Gastrocnemius medialis (tissue), 4 donors: ENCODE results near the gene TMEM174. TPM values are rescaled to one million over a fixed set of nuclear protein-coding genes. Genes with fewer than 3 reads are reported as not detected.
"Not testable (repeated sequence)": the region's sequence is repeated elsewhere in the genome, so short reads cannot be mapped to it uniquely, and the experiment has no call there.

Experiments used
- ATAC-seq, 2 donors: fragments of 150-250 bp; one replicate each; pipeline ENCODE4 v1.9.1; 2016
- DNase-seq, 2 donors: peaks; one replicate each; pipeline ENCODE4 v3.0.0-alpha.2; 2019
- H3K27ac ChIP-seq, 4 donors: fragments of 200-600 bp; sonication (generic); 1 replicate in 1 of 4; 2 replicates in 3 of 4; pipeline ENCODE4 v1.5.1; 2016 to 2018; ENCODE audit warnings: mild to moderate bottlenecking in 2 of 4, moderate library complexity in 1 of 4
- H3K27me3 ChIP-seq, 3 donors: fragments of 200-600 bp; sonication (generic) in 2 of 3; 1 replicate in 1 of 3; 2 replicates in 2 of 3; pipeline versions ENCODE4 v1.5.1 to v1.6.0; 2016 to 2019; ENCODE audit warnings: mild to moderate bottlenecking in 1 of 3, moderate library complexity in 1 of 3
- H3K36me3 ChIP-seq, 2 donors: fragments of 200-600 bp; sonication (generic) in 1 of 2; one replicate each; pipeline ENCODE4 v1.5.1; 2017 to 2018
- H3K4me1 ChIP-seq, 2 donors: fragments of 200-600 bp; sonication (generic) in 1 of 2; one replicate each; pipeline ENCODE4 v1.5.1; 2016 to 2017; ENCODE audit warnings: mild to moderate bottlenecking in 2 of 2
- H3K4me3 ChIP-seq, 4 donors: fragments of 200-600 bp; sonication (generic) in 3 of 4; 1 replicate in 1 of 4; 2 replicates in 3 of 4; pipeline ENCODE4 v1.5.1; 2016 to 2019; ENCODE audit warnings: mild to moderate bottlenecking in 2 of 4
- H3K9me3 ChIP-seq, 3 donors: fragments of 200-600 bp; sonication (generic) in 2 of 3; 1 replicate in 1 of 3; 2 replicates in 2 of 3; pipeline ENCODE4 v1.5.1; 2016 to 2019
- POLR2A ChIP-seq, 2 donors: fragments of 450-650 bp; IDR thresholded peaks; one replicate each; pipeline ENCODE4 v1.6.1; 2017; ENCODE audit warnings: antibody characterized with exemption in 2 of 2, mild to moderate bottlenecking in 2 of 2, moderate library complexity in 2 of 2
- in situ Hi-C, 4 donors: fragments of 200-750 bp; cut with MboI; loops; one replicate each; pipeline versions ENCODE4 v1.15.0 to v1.8.0; 2017; ENCODE audit warnings: low sequenced_read_pairs in 4 of 4
- intact Hi-C: fragments of 100-400 bp; cut with DNase I; formaldehyde crosslinking; loops from one replicate; pipeline ENCODE4 v1.15.1; 2023; ENCODE audit warnings: low total_unique reads
- total RNA-seq, 4 donors: library from RNA; depleted of rRNA; stranded (reverse); fragments of >200 nt; gene quantifications; one replicate each; pipeline versions ENCODE4 v1.1.0 to v1.2.3, GENCODE V29; 2016
- TF ChIP-seq, protein P1 (sequence below), 5 experiments: fragments of 450-650 bp in 3 of 5; fragments of 200-600 bp in 2 of 5; sonication (generic) in 2 of 5; IDR thresholded peaks in 4 of 5; conservative IDR thresholded peaks in 1 of 5; 1 replicate in 4 of 5; 2 replicates in 1 of 5; pipeline ENCODE4 v1.5.1; 2016 to 2019; ENCODE audit warnings: antibody characterized with exemption in 5 of 5, mild to moderate bottlenecking in 3 of 5, moderate library complexity in 3 of 5

TMEM174 gene
- total RNA-seq, 4 donors from 2014 or later = not detected

GRCh38 chr5:73199671-73200070 is 26.7 kb downstream of the TMEM174 start:
- intact Hi-C loops = no loop called here
- Histone ChIP-seq H3K9me3 (no peaks in the 10 kb centered on the region), H3K4me3 (no peak overlapping the region), H3K4me1 (peaks cover 0 to 3% of the 10 kb centered on the region in 2 donors), H3K27ac (no peak overlapping the region), H3K27me3 (no peaks in the 10 kb centered on the region), H3K36me3 (no peaks in the 10 kb centered on the region)
- DNase-seq (no peak), ATAC-seq (no peak)
- TF ChIP-seq POLR2A (IDR thresholded peaks at IDR 0.05) = no peak
- in situ Hi-C loops = loop anchor here in 2 of 4 donors (25.0 kb wide), 2 partner anchors 238 to 262 kb away; partner anchors contain the start of gene FOXD1 (in 2 of the 2)

GRCh38 chr5:73201547-73202513 is 28.8 kb downstream of the TMEM174 start:
- in situ Hi-C loops = loop anchor here in 2 of 4 donors (25.0 kb wide), 2 partner anchors 235 to 265 kb away; partner anchors contain the start of gene FOXD1 (in 2 of the 2)
- no peaks in the 10 kb centered on the region for H3K9me3 ChIP-seq
- peaks cover 0 to 3% of the 10 kb centered on the region in 2 donors for H3K4me1 ChIP-seq
- DNase-seq (peak; percentile 8 to 39), ATAC-seq (peak in 1 of 2 donors; percentile 78)
- intact Hi-C loops = no loop called here
- TF ChIP-seq, protein P1, sequence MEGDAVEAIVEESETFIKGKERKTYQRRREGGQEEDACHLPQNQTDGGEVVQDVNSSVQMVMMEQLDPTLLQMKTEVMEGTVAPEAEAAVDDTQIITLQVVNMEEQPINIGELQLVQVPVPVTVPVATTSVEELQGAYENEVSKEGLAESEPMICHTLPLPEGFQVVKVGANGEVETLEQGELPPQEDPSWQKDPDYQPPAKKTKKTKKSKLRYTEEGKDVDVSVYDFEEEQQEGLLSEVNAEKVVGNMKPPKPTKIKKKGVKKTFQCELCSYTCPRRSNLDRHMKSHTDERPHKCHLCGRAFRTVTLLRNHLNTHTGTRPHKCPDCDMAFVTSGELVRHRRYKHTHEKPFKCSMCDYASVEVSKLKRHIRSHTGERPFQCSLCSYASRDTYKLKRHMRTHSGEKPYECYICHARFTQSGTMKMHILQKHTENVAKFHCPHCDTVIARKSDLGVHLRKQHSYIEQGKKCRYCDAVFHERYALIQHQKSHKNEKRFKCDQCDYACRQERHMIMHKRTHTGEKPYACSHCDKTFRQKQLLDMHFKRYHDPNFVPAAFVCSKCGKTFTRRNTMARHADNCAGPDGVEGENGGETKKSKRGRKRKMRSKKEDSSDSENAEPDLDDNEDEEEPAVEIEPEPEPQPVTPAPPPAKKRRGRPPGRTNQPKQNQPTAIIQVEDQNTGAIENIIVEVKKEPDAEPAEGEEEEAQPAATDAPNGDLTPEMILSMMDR (IDR thresholded peaks at IDR 0.05 in 4 of 5, conservative IDR thresholded peaks at IDR 0.05 in 1 of 5) = peak; percentile 13 to 69 (median 56)
- no peak for TF ChIP-seq POLR2A (IDR thresholded peaks at IDR 0.05)
- H3K4me3 ChIP-seq = no peak overlapping the region
- H3K27ac ChIP-seq = no peak overlapping the region
- H3K36me3 ChIP-seq = no peaks in the 10 kb centered on the region
- H3K27me3 ChIP-seq = peaks cover 0 to 3% (median 0%) of the 10 kb centered on the region in 3 donors

DNA sequence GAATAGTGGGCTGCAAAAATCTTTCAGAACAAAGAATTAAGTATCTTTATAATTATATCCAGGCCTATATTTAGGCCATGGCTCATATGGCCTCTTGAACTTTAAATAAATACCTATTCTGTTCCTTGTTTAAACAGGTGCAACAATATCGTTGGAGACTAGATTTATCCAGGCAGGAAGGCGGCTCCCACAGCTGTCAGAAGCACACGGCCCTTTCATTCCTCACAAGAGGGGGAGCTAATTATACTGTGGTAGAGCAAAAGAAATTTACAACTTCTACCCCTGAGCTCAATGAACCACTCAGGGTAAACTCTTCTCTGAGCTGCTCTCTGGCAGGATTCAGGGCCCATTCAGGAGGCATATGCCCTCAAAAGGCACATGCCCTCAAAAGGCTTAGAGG is 31.3 kb downstream of the TMEM174 start:
- ATAC-seq (no peak), DNase-seq (no peak)
- Histone ChIP-seq H3K36me3 (no peaks in the 10 kb centered on the region), H3K27me3 (peaks cover 0 to 13% (median 10%) of the 10 kb centered on the region in 3 donors), H3K27ac (no peak overlapping the region), H3K4me1 (peaks cover 0 to 3% of the 10 kb centered on the region in 2 donors), H3K9me3 (no peaks in the 10 kb centered on the region), H3K4me3 (no peak overlapping the region)
- intact Hi-C loops = no loop called here
- in situ Hi-C loops = loop anchor here in 2 of 4 donors (25.0 kb wide), 2 partner anchors 233 to 267 kb away; partner anchors contain the start of gene FOXD1 (in 2 of the 2)
- TF ChIP-seq POLR2A (IDR thresholded peaks at IDR 0.05) = no peak
- TF ChIP-seq, protein P1 (IDR thresholded peaks at IDR 0.05 in 4 of 5, conservative IDR thresholded peaks at IDR 0.05 in 1 of 5) = no peak

DNA sequence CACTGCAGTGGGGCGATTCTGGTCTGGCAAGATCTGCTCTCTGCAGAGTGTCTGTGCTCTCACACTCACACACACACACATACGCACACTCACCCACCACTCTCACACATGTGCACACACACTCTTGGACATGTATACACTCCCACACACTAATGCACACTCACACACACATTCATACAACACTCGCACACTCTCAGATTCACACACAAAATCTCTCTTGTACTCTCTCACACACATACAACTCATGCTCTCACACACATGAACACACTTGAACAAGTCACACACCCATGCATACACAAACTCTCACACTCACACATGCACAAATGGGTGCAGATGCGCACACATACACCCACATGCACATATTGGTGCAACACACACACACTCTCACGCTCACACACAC is 31.7 kb downstream of the TMEM174 start:
- intact Hi-C loops (no loop called here), in situ Hi-C loops (loop anchor here in 2 of 4 donors (25.0 kb wide), 2 partner anchors 233 to 267 kb away; partner anchors contain the start of gene FOXD1 (in 2 of the 2))
- Histone ChIP-seq H3K27ac (no peak overlapping the region), H3K36me3 (no peaks in the 10 kb centered on the region), H3K4me3 (no peak overlapping the region), H3K27me3 (peaks cover 0 to 16% (median 10%) of the 10 kb centered on the region in 3 donors), H3K4me1 (peaks cover 0 to 3% of the 10 kb centered on the region in 2 donors), H3K9me3 (no peaks in the 10 kb centered on the region)
- DNase-seq (no peak), ATAC-seq (no peak)
- TF ChIP-seq, protein P1 (IDR thresholded peaks at IDR 0.05 in 4 of 5, conservative IDR thresholded peaks at IDR 0.05 in 1 of 5) = no peak
- no peak for TF ChIP-seq POLR2A (IDR thresholded peaks at IDR 0.05)

DNA sequence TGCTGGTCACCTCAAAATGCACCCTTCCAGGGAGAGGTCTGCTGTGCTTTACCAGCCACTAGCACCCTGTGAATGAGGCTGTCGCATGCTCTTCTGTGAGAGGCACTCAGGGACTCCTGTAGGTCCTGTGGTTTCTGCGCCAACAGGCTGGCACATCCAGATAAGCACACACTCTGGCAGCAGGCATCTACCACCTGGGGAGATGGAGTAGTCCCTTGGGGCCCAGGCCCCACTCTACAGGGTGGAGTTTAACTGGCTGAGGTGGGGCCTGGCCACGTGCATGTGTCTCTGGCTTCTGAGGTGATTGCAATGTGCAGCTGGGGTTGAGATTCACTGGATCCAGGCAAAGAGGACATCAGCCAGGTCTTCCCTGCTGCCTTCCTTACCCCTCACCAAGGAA is 32.3 kb downstream of the TMEM174 start:
- intact Hi-C loops = no loop called here
- Histone ChIP-seq H3K27ac (no peak overlapping the region), H3K4me1 (peaks cover 0 to 3% of the 10 kb centered on the region in 2 donors), H3K4me3 (no peak overlapping the region), H3K36me3 (no peaks in the 10 kb centered on the region), H3K27me3 (peaks cover 0 to 17% (median 10%) of the 10 kb centered on the region in 3 donors), H3K9me3 (no peaks in the 10 kb centered on the region)
- DNase-seq (no peak), ATAC-seq (no peak)
- TF ChIP-seq, protein P1 (IDR thresholded peaks at IDR 0.05 in 4 of 5, conservative IDR thresholded peaks at IDR 0.05 in 1 of 5) = no peak
- no peak for TF ChIP-seq POLR2A (IDR thresholded peaks at IDR 0.05)
- in situ Hi-C loops = loop anchor here in 2 of 4 donors (25.0 kb wide), 2 partner anchors 232 to 268 kb away; partner anchors contain the start of gene FOXD1 (in 2 of the 2)

- H3K9me3 ChIP-seq, H3K4me1 ChIP-seq, H3K4me3 ChIP-seq, ATAC-seq, H3K27ac ChIP-seq, intact Hi-C loops, DNase-seq, H3K36me3 ChIP-seq: not testable (repeated sequence)
- in situ Hi-C loops = loop anchor here in 2 of 4 donors (25.0 kb wide), 2 partner anchors 230 to 270 kb away; partner anchors contain the start of gene FOXD1 (in 2 of the 2)
- peaks cover 0 to 20% (median 17%) of the 10 kb centered on the region in 3 donors for H3K27me3 ChIP-seq
Measured at GRCh38 chr5:73207239-73207638, 34.2 kb downstream of the TMEM174 start.

DNA sequence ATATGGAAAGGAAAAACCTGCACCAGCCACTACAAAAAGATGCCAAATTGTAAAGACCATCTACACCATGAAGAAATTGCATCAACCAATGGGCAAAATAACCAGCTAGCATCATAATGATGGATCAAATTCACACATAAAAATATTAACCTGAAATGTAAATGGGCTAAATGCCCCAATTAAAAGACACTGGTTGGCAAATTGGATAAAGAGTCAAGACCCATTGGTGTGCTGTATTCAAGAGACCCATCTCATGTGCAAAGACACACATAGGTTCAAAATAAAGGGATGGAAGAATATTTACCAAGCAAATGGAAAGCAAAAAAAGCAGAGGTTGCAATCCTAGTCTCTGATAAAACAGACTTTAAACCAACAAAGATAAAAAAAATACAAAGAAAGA is 36.1 kb downstream of the TMEM174 start:
- H3K4me1 ChIP-seq, H3K27ac ChIP-seq, H3K9me3 ChIP-seq, DNase-seq, intact Hi-C loops, ATAC-seq, H3K36me3 ChIP-seq, H3K4me3 ChIP-seq: not testable (repeated sequence)
- in situ Hi-C loops = loop anchor here in 2 of 4 donors (25.0 kb wide), 2 partner anchors 228 to 272 kb away; partner anchors contain the start of gene FOXD1 (in 2 of the 2)
- peaks cover 8 to 34% (median 22%) of the 10 kb centered on the region in 3 donors for H3K27me3 ChIP-seq
